PC-9 (cell line): ENCODE results near the gene SPECC1L. TPM values are rescaled to one million over a fixed set of nuclear protein-coding genes. Genes with fewer than 3 reads are reported as not detected.

Experiments
- BruUV-seq: library from RNA; stranded (reverse); fragments of 400-500 nt; replicated peaks from 2 replicates; lab custom pipeline; 2021; lab: Mats Ljungman, UMichigan
- CTCF ChIA-PET: fragments of 300-600 bp; sonication (Branson Sonifier 250); formaldehyde crosslinking; loops from one replicate; lab custom pipeline; 2022; ENCODE audit warnings: antibody characterized with exemption; lab: Charles Lee
- POLR2A ChIA-PET: fragments of 300-600 bp; sonication (Branson Sonifier 250); formaldehyde crosslinking; loops from one replicate; lab custom pipeline; 2022; ENCODE audit warnings: antibody characterized with exemption; ENCODE audit not compliant: unreplicated experiment; lab: Charles Lee
- DNase-seq, 2 experiments: peaks; one replicate each; pipeline versions ENCODE4 v3.0.0 to v3.0.0-alpha.2; 2015 to 2022; ENCODE audit warnings: mixed read lengths in 1 of 2
- H2AFZ ChIP-seq: fragments of 200-600 bp; sonication (generic); 2 replicates; pipeline ENCODE4 v1.8.1; 2017; ENCODE audit warnings: antibody characterized with exemption
- H3F3A ChIP-seq: fragments of 200-600 bp; sonication (generic); 2 replicates; pipeline ENCODE4 v1.8.1; 2017; ENCODE audit warnings: antibody characterized with exemption, mild to moderate bottlenecking, low read depth; ENCODE audit not compliant: insufficient read depth
- H3K27ac ChIP-seq: fragments of 200-600 bp; sonication (generic); 2 replicates; pipeline ENCODE4 v1.6.1; 2016; ENCODE audit warnings: mixed run types
- H3K27me3 ChIP-seq: fragments of 200-600 bp; sonication (generic); 2 replicates; pipeline ENCODE4 v1.6.1; 2016; ENCODE audit warnings: low read depth, mixed run types; ENCODE audit not compliant: insufficient read depth
- H3K36me3 ChIP-seq: fragments of 200-600 bp; sonication (generic); 2 replicates; pipeline ENCODE4 v1.6.1; 2016; ENCODE audit warnings: low read depth, mixed run types
- H3K4me1 ChIP-seq: fragments of 200-600 bp; sonication (generic); replicated peaks from 2 replicates; pipeline ENCODE4 v1.6.1; 2016; ENCODE audit warnings: mixed run types; ENCODE audit not compliant: insufficient read depth
- H3K4me2 ChIP-seq: fragments of 200-600 bp; sonication (generic); 2 replicates; pipeline ENCODE4 v1.6.1; 2017; ENCODE audit warnings: mixed run types
- H3K4me3 ChIP-seq: fragments of 200-600 bp; sonication (generic); 2 replicates; pipeline ENCODE4 v1.6.1; 2016; ENCODE audit warnings: mixed run types
- H3K79me2 ChIP-seq: fragments of 200-600 bp; sonication (generic); 2 replicates; pipeline ENCODE4 v1.6.1; 2017; ENCODE audit warnings: low read depth, mixed run types
- H3K9me2 ChIP-seq: fragments of 200-600 bp; sonication (generic); 2 replicates; pipeline ENCODE4 v1.8.1; 2017; ENCODE audit warnings: mild to moderate bottlenecking; ENCODE audit not compliant: insufficient read depth
- H3K9me3 ChIP-seq: fragments of 200-600 bp; sonication (generic); 2 replicates; pipeline ENCODE4 v1.8.1; 2016; ENCODE audit warnings: low read depth; ENCODE audit not compliant: insufficient read depth
- H4K20me1 ChIP-seq: fragments of 200-600 bp; sonication (generic); 2 replicates; pipeline ENCODE4 v1.8.1; 2017; ENCODE audit not compliant: insufficient read depth
- CTCF ChIP-seq: fragments of 200-600 bp; sonication (generic); conservative IDR thresholded peaks from 2 replicates; pipeline ENCODE4 v1.6.1; 2017; ENCODE audit warnings: mixed run types, antibody characterized with exemption, mild to moderate bottlenecking, moderate library complexity
- EZH2 ChIP-seq: fragments of 200-600 bp; sonication (generic); IDR thresholded peaks from 2 replicates; pipeline ENCODE4 v1.8.0; 2017; ENCODE audit warnings: antibody characterized with exemption, low read depth
- intact Hi-C: fragments of 100-400 bp; cut with micrococcal nuclease; formaldehyde crosslinking; loops from one replicate; pipeline ENCODE4 v1.10.0; 2022; ENCODE audit not compliant: unreplicated experiment
- total RNA-seq: library from RNA; stranded (reverse); gene quantifications from 2 replicates; pipeline ENCODE4 v1.2.3, GENCODE V29; 2021

The SPECC1L gene
- total RNA-seq, 1 experiment from 2014 or later = 38.9 TPM

GRCh38 chr22:24304062-24304675 is 33.5 kb downstream of the SPECC1L start:
- DNase-seq = peak in 1 of 2 experiments; percentile 43

GRCh38 chr22:24305260-24305692 is 34.6 kb downstream of the SPECC1L start:
- TF ChIP-seq CTCF (no peak), EZH2 (no peak)
- H3K79me2 ChIP-seq = peaks cover 76% of the 10 kb centered on the region
- CTCF ChIA-PET = interaction anchor here (0.6 kb wide), 1 partner anchor 22 kb away, joined by 6 read pairs; no protein-coding TSS in a partner anchor
- no peak for DNase-seq
- peaks cover 54% of the 10 kb centered on the region for H3K4me1 ChIP-seq
- peaks cover 65% of the 10 kb centered on the region for H3F3A ChIP-seq
- peaks cover 15% of the 10 kb centered on the region for H4K20me1 ChIP-seq
- BruUV-seq = no TSS peak
- H3K9me3 ChIP-seq = no peaks in the 10 kb centered on the region; the same call in 1 of the 2 replicates
- H3K27ac ChIP-seq = peak overlapping the region; percentile 85
- H3K9me2 ChIP-seq = 0 out of 2 replicates have a peak, but pooled peaks cover 3% of the 10 kb centered on the region
- H2AFZ ChIP-seq = no peak overlapping the region
- intact Hi-C loops = loop anchor here (10.0 kb wide), 1 partner anchor 100 kb away; no protein-coding TSS in a partner anchor
- H3K27me3 ChIP-seq = no peaks in the 10 kb centered on the region
- no peak overlapping the region for H3K4me2 ChIP-seq
- H3K4me3 ChIP-seq = no peak overlapping the region
- H3K36me3 ChIP-seq = peaks cover 45% of the 10 kb centered on the region
- POLR2A ChIA-PET = no interaction called here

More at GRCh38 chr22:24304062-24304675, 33.5 kb downstream of the SPECC1L start:
- peaks cover 42% of the 10 kb centered on the region for H3K36me3 ChIP-seq
- CTCF ChIA-PET = no interaction called here
- peaks cover 56% of the 10 kb centered on the region for H3K4me1 ChIP-seq
- H3K9me2 ChIP-seq = 0 out of 2 replicates have a peak, but pooled peaks cover 3% of the 10 kb centered on the region
- intact Hi-C loops = loop anchor here (10.0 kb wide), 1 partner anchor 99 kb away; no protein-coding TSS in a partner anchor
- peaks cover 79% of the 10 kb centered on the region for H3K79me2 ChIP-seq
- TF ChIP-seq CTCF = no peak
- no peak for TF ChIP-seq EZH2
- no peak overlapping the region for H2AFZ ChIP-seq
- H3F3A ChIP-seq = peaks cover 57% of the 10 kb centered on the region
- peak overlapping the region; percentile 35 for H3K4me3 ChIP-seq
- BruUV-seq = TSS peak; percentile 15
- H4K20me1 ChIP-seq = peaks cover 15% of the 10 kb centered on the region
- no peaks in the 10 kb centered on the region for H3K9me3 ChIP-seq
- H3K4me2 ChIP-seq = peak overlapping the region; percentile 71
- peak overlapping the region; percentile 85 for H3K27ac ChIP-seq
- H3K27me3 ChIP-seq = no peaks in the 10 kb centered on the region
- POLR2A ChIA-PET = interaction anchor here (0.6 kb wide), 1 partner anchor 47 kb away, joined by 5 read pairs; no protein-coding TSS in a partner anchor

GRCh38 chr22:24310969-24311368 is 40.3 kb downstream of the SPECC1L start:
- Histone ChIP-seq H4K20me1 (peaks cover 17% of the 10 kb centered on the region; the same call in 1 of the 2 replicates), H3K27ac (no peak overlapping the region), H3K36me3 (peaks cover 51% of the 10 kb centered on the region), H2AFZ (no peak overlapping the region), H3K4me3 (no peak overlapping the region), H3K9me3 (no peaks in the 10 kb centered on the region; the same call in 1 of the 2 replicates), H3K79me2 (peaks cover 52% of the 10 kb centered on the region), H3K4me1 (peaks cover 5% of the 10 kb centered on the region), H3K4me2 (no peak overlapping the region), H3F3A (peaks cover 10% of the 10 kb centered on the region), H3K9me2 (no peaks in the 10 kb centered on the region), H3K27me3 (no peaks in the 10 kb centered on the region)
- CTCF ChIA-PET = no interaction called here
- intact Hi-C loops = no loop called here
- TF ChIP-seq EZH2 (no peak), CTCF (no peak)
- POLR2A ChIA-PET = no interaction called here
- BruUV-seq = no TSS peak
- DNase-seq = no peak
